Tibial artery (tissue), 4 donors: Measurements from ENCODE around the gene UPK3A.

ENCODE experiments used
- DNase-seq, 2 donors: peaks; one replicate each; pipeline ENCODE4 v3.0.0-alpha.2; 2019
- H3K27ac ChIP-seq, 2 donors: fragments of 200-600 bp; sonication (generic) in 1 of 2; 1 replicate in 1 of 2; 2 replicates in 1 of 2; pipeline ENCODE4 v1.5.1; 2018 to 2019; ENCODE audit warnings: mild to moderate bottlenecking in 1 of 2
- H3K27me3 ChIP-seq, 2 donors: fragments of 200-600 bp; sonication (generic) in 1 of 2; one replicate each; pipeline versions ENCODE4 v1.5.1 to v1.6.0; 2016 to 2019
- H3K36me3 ChIP-seq, 3 donors: fragments of 200-600 bp; sonication (generic) in 2 of 3; one replicate each; pipeline ENCODE4 v1.5.1; 2016 to 2019; ENCODE audit warnings: mild to moderate bottlenecking in 2 of 3
- H3K4me1 ChIP-seq, 4 donors: fragments of 200-600 bp; sonication (generic) in 2 of 4; 1 replicate in 3 of 4; 2 replicates in 1 of 4; pipeline ENCODE4 v1.5.1; 2016 to 2019
- H3K4me3 ChIP-seq, 2 donors: fragments of 200-600 bp; sonication (generic) in 1 of 2; 1 replicate in 1 of 2; 2 replicates in 1 of 2; pipeline ENCODE4 v1.5.1; 2018 to 2019; ENCODE audit warnings: mild to moderate bottlenecking in 2 of 2
- H3K9me3 ChIP-seq, 3 donors: fragments of 200-600 bp; sonication (generic) in 1 of 3; one replicate each; pipeline ENCODE4 v1.5.1; 2016 to 2019
- CTCF ChIP-seq, 2 experiments: fragments of 200-600 bp in 1 of 2; fragments of 450-650 bp in 1 of 2; IDR thresholded peaks; one replicate each; pipeline ENCODE4 v1.5.1; 2017 to 2019; ENCODE audit warnings: antibody characterized with exemption in 2 of 2, mild to moderate bottlenecking in 1 of 2, moderate library complexity in 1 of 2
- intact Hi-C: fragments of 100-400 bp; cut with DNase I; formaldehyde crosslinking; loops from one replicate; pipeline ENCODE4 v1.15.0; 2023; ENCODE audit warnings: low total_unique reads

The UPK3A gene

GRCh38 chr22:45281010-45281409 is 3.7 kb upstream of the UPK3A start:
- TF ChIP-seq CTCF (IDR thresholded peaks at IDR 0.05), result no peak
- peaks cover 0 to 16% of the 10 kb centered on the region in 2 donors for H3K27me3 ChIP-seq
- no peak overlapping the region for H3K27ac ChIP-seq
- no peak for DNase-seq
- H3K4me3 ChIP-seq, result no peak overlapping the region
- peaks cover 0 to 39% (median 15%) of the 10 kb centered on the region in 4 donors for H3K4me1 ChIP-seq
- intact Hi-C loops, result no loop called here
- no peaks in the 10 kb centered on the region for H3K36me3 ChIP-seq
- H3K9me3 ChIP-seq, result no peaks in the 10 kb centered on the region

- Histone ChIP-seq H3K4me3 (peak overlapping the region in 1 of 2 donors; percentile 40), H3K36me3 (no peaks in the 10 kb centered on the region), H3K9me3 (no peaks in the 10 kb centered on the region), H3K27me3 (peaks cover 0 to 40% of the 10 kb centered on the region in 2 donors), H3K4me1 (peaks cover 0 to 24% (median 12%) of the 10 kb centered on the region in 4 donors), H3K27ac (peak overlapping the region in 1 of 2 donors; percentile 4)
- intact Hi-C loops, result no loop called here
- TF ChIP-seq CTCF (IDR thresholded peaks at IDR 0.05), result no peak
- DNase-seq, result no peak
Observed at GRCh38 chr22:45285263-45286058, 712 bp downstream of the UPK3A start.

GRCh38 chr22:45286854-45287551 is 2.3 kb downstream of the UPK3A start:
- H3K27ac ChIP-seq, result no peak overlapping the region
- no peak for TF ChIP-seq CTCF (IDR thresholded peaks at IDR 0.05)
- H3K4me1 ChIP-seq, result peaks cover 0 to 21% (median 12%) of the 10 kb centered on the region in 4 donors
- no peaks in the 10 kb centered on the region for H3K9me3 ChIP-seq
- no peak overlapping the region for H3K4me3 ChIP-seq
- H3K36me3 ChIP-seq, result no peaks in the 10 kb centered on the region
- intact Hi-C loops, result no loop called here
- no peak for DNase-seq
- peaks cover 0 to 52% of the 10 kb centered on the region in 2 donors for H3K27me3 ChIP-seq

GRCh38 chr22:45290410-45290936 is 5.7 kb downstream of the UPK3A start:
- DNase-seq, result no peak
- no peak for TF ChIP-seq CTCF (IDR thresholded peaks at IDR 0.05)
- intact Hi-C loops, result no loop called here
- Histone ChIP-seq H3K9me3 (no peaks in the 10 kb centered on the region), H3K27ac (no peak overlapping the region), H3K36me3 (no peaks in the 10 kb centered on the region), H3K4me3 (no peak overlapping the region), H3K27me3 (peaks cover 0 to 49% of the 10 kb centered on the region in 2 donors), H3K4me1 (no peaks in the 10 kb centered on the region)

GRCh38 chr22:45291061-45291930 is 6.5 kb downstream of the UPK3A start:
- H3K27me3 ChIP-seq, result peaks cover 0 to 46% of the 10 kb centered on the region in 2 donors
- H3K4me1 ChIP-seq, result no peaks in the 10 kb centered on the region
- H3K4me3 ChIP-seq, result no peak overlapping the region
- TF ChIP-seq CTCF (IDR thresholded peaks at IDR 0.05), result no peak
- DNase-seq, result no peak
- no peaks in the 10 kb centered on the region for H3K36me3 ChIP-seq
- H3K9me3 ChIP-seq, result no peaks in the 10 kb centered on the region
- H3K27ac ChIP-seq, result no peak overlapping the region
- intact Hi-C loops, result no loop called here
